Measurements from ENCODE around the gene SVOPL. TPM values are rescaled to one million over a fixed set of nuclear protein-coding genes. Genes with fewer than 3 reads are reported as not detected.

Gene SVOPL
- total RNA-seq, 6 donors from 2014 or later = under 0.01 to 0.63 (median 0.59) TPM; not detected in 3

DNA sequence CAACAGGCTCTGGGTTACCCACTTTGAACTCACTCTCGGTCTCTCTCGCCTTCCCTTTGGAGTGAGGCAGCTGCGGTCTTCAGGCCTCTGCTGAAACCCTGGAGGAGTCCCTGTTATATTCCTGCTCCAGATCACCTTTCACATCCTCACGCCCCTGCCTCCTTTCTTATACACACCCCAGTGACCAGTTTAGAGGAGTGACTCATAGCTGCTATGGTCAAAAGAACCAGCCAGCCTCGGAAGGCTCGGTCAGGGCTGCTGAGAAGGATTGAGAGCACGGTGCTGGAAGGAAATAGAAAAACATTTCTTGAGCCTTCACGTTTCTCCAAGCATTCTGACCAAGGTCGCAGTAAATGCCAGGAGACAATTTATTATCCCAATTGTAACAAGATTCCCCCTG, 28.3 kb upstream of the SVOPL start:
- H3K4me3 ChIP-seq = no peak overlapping the region
- 90 to 91% methylated on average over 9 of the region's 9 CpGs for WGBS, 2 donors
- no peaks in the 10 kb centered on the region for H3K9me3 ChIP-seq
- no peak for DNase-seq
- H3K36me3 ChIP-seq = no peaks in the 10 kb centered on the region
- no peak overlapping the region for H3K27ac ChIP-seq
- TF ChIP-seq POLR2AphosphoS5 (IDR thresholded peaks at IDR 0.05) = no peak
- TF ChIP-seq POLR2A (IDR thresholded peaks at IDR 0.05) = no peak
- TF ChIP-seq EP300 (IDR thresholded peaks at IDR 0.05) = no peak
- TF ChIP-seq, protein P1, sequence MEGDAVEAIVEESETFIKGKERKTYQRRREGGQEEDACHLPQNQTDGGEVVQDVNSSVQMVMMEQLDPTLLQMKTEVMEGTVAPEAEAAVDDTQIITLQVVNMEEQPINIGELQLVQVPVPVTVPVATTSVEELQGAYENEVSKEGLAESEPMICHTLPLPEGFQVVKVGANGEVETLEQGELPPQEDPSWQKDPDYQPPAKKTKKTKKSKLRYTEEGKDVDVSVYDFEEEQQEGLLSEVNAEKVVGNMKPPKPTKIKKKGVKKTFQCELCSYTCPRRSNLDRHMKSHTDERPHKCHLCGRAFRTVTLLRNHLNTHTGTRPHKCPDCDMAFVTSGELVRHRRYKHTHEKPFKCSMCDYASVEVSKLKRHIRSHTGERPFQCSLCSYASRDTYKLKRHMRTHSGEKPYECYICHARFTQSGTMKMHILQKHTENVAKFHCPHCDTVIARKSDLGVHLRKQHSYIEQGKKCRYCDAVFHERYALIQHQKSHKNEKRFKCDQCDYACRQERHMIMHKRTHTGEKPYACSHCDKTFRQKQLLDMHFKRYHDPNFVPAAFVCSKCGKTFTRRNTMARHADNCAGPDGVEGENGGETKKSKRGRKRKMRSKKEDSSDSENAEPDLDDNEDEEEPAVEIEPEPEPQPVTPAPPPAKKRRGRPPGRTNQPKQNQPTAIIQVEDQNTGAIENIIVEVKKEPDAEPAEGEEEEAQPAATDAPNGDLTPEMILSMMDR (IDR thresholded peaks at IDR 0.05) = no peak
- no peak for ATAC-seq (ENCODE audit: low FRiP score in 2 of 2)
- H3K27me3 ChIP-seq = no peaks in the 10 kb centered on the region
- no peaks in the 10 kb centered on the region for H3K4me1 ChIP-seq

DNA sequence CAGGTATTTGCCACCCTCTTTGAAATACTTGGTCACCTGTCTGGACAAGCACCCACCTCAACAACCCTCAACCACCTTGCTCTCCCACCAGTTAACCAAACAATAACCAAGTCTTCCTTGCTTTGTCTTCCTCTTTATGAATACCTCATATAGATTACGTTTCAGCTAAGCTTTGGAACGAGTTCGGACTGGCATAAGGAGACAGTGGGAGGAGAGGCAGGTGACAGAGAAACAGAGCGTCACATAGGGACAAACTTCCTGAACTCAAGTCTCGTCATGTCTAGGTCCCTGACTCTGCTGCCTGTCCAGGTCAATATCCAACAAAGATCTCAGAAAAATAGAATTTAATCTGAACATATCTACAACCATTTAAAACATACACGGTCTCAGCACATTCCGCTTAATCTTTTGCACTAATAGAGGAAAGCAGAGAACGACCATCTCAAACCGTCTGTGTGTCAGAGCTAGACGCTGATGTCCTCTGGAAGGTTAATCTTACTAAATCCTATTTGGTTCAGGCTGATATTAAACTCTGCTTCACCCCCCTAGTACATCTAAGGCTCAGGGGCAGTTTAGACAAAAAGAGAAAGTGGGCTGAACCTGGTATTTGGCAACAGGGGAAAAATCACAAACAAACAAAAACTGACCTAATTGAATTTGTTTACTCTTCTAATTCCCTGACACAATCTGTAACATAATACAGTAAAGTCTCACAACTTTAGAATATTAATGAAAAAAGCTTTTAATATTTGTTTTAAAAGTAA, 26.4 kb upstream of the SVOPL start:
- H3K4me1 ChIP-seq = no peaks in the 10 kb centered on the region
- ATAC-seq (ENCODE audit: low FRiP score in 2 of 2) (no peak), DNase-seq (no peak)
- no peaks in the 10 kb centered on the region for H3K9me3 ChIP-seq
- H3K4me3 ChIP-seq = no peak overlapping the region
- TF ChIP-seq EP300 (IDR thresholded peaks at IDR 0.05) (no peak), POLR2AphosphoS5 (IDR thresholded peaks at IDR 0.05) (no peak), POLR2A (IDR thresholded peaks at IDR 0.05) (no peak)
- TF ChIP-seq, protein P1 (IDR thresholded peaks at IDR 0.05) = no peak
- H3K27me3 ChIP-seq = no peaks in the 10 kb centered on the region
- WGBS, 2 donors = 79 to 83% methylated on average over 10 of the region's 10 CpGs
- H3K27ac ChIP-seq = no peak overlapping the region
- no peaks in the 10 kb centered on the region for H3K36me3 ChIP-seq

DNA sequence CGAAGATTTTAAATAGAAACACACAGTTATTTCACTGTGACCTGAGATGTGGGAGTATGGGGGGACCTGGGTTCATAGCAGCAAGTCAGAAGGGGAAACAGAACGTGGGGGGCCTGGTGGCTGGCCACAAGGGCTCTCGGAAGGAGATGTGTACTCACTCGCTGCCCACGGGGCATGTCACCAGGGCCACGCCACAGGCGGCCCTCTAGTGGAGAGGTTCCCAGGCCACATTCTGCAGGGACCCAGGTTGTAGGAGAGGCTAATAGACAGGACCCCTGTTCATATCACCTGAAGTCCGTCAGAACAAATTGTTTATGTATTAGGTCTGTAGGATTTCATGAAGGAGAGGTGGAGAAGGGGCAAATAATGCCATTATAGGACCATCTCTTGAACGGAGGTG, 25.1 kb upstream of the SVOPL start:
- H3K4me3 ChIP-seq = no peak overlapping the region

GRCh38 chr7:138720286-138720685, 19.1 kb upstream of the SVOPL start:
- ATAC-seq (ENCODE audit: low FRiP score in 2 of 2) = no peak
- no peak overlapping the region for H3K27ac ChIP-seq
- H3K4me3 ChIP-seq = no peak overlapping the region
- no peak for DNase-seq
- no peak for TF ChIP-seq POLR2AphosphoS5 (IDR thresholded peaks at IDR 0.05)
- TF ChIP-seq, protein P1 (IDR thresholded peaks at IDR 0.05) = no peak
- no peak for TF ChIP-seq POLR2A (IDR thresholded peaks at IDR 0.05)
- TF ChIP-seq EP300 (IDR thresholded peaks at IDR 0.05) = no peak
- no peaks in the 10 kb centered on the region for H3K27me3 ChIP-seq
- H3K9me3 ChIP-seq = no peaks in the 10 kb centered on the region
- no peaks in the 10 kb centered on the region for H3K36me3 ChIP-seq
- WGBS, 2 donors = 86 to 94% methylated on average over 4 of the region's 4 CpGs
- H3K4me1 ChIP-seq = no peaks in the 10 kb centered on the region

More for the DNA sequence above, 25.1 kb upstream of the SVOPL start:
- H3K9me3 ChIP-seq = no peaks in the 10 kb centered on the region
- no peak overlapping the region for H3K27ac ChIP-seq
- 80 to 82% methylated on average over 7 to 9 of the region's 9 CpGs for WGBS, 2 donors
- TF ChIP-seq POLR2A (IDR thresholded peaks at IDR 0.05) (no peak), POLR2AphosphoS5 (IDR thresholded peaks at IDR 0.05) (no peak), EP300 (IDR thresholded peaks at IDR 0.05) (no peak)
- TF ChIP-seq, protein P1 (IDR thresholded peaks at IDR 0.05) = no peak
- H3K36me3 ChIP-seq = no peaks in the 10 kb centered on the region
- H3K27me3 ChIP-seq = no peaks in the 10 kb centered on the region
- H3K4me1 ChIP-seq = no peaks in the 10 kb centered on the region
- peak in 1 of 2 donors; percentile 27 for DNase-seq
- ATAC-seq (ENCODE audit: low FRiP score in 2 of 2) = no peak

- no peak for DNase-seq
- WGBS, 2 donors = 92 to 97% methylated on average over 7 of the region's 7 CpGs
- H3K4me1 ChIP-seq = no peaks in the 10 kb centered on the region
- no peak overlapping the region for H3K27ac ChIP-seq
- H3K4me3 ChIP-seq = no peak overlapping the region
- ATAC-seq (ENCODE audit: low FRiP score in 2 of 2) = no peak
- no peaks in the 10 kb centered on the region for H3K36me3 ChIP-seq
- H3K9me3 ChIP-seq = no peaks in the 10 kb centered on the region
- TF ChIP-seq POLR2A (IDR thresholded peaks at IDR 0.05) (no peak), POLR2AphosphoS5 (IDR thresholded peaks at IDR 0.05) (no peak), EP300 (IDR thresholded peaks at IDR 0.05) (no peak)
- TF ChIP-seq, protein P1 (IDR thresholded peaks at IDR 0.05) = no peak
- no peaks in the 10 kb centered on the region for H3K27me3 ChIP-seq
Observed at GRCh38 chr7:138716889-138717288, 15.7 kb upstream of the SVOPL start.

Data from upper lobe of left lung (tissue), 6 donors.